GM13976 (cell line): ENCODE measurements around the gene NXNL2.

Experiments
- DNase-seq: peaks from one replicate; pipeline ENCODE4 v3.0.0; 2012; ENCODE audit warnings: low spot score
- in situ Hi-C: fragments of 300-500 bp; cut with MboI; formaldehyde crosslinking; loops from one replicate; pipeline ENCODE4 v1.12.0; 2022; ENCODE audit warnings: low sequenced_read_pairs, mixed read lengths, inconsistent platforms; ENCODE audit not compliant: unreplicated experiment
- TF ChIP-seq, protein P1 (sequence below): IDR thresholded peaks from 2 replicates; pipeline ENCODE4 v1.5.1; 2012; ENCODE audit warnings: borderline replicate concordance, mild to moderate bottlenecking; ENCODE audit not compliant: insufficient read depth; ENCODE audit errors: extremely low read depth, missing control alignments, control extremely low read depth

NXNL2 gene

DNA sequence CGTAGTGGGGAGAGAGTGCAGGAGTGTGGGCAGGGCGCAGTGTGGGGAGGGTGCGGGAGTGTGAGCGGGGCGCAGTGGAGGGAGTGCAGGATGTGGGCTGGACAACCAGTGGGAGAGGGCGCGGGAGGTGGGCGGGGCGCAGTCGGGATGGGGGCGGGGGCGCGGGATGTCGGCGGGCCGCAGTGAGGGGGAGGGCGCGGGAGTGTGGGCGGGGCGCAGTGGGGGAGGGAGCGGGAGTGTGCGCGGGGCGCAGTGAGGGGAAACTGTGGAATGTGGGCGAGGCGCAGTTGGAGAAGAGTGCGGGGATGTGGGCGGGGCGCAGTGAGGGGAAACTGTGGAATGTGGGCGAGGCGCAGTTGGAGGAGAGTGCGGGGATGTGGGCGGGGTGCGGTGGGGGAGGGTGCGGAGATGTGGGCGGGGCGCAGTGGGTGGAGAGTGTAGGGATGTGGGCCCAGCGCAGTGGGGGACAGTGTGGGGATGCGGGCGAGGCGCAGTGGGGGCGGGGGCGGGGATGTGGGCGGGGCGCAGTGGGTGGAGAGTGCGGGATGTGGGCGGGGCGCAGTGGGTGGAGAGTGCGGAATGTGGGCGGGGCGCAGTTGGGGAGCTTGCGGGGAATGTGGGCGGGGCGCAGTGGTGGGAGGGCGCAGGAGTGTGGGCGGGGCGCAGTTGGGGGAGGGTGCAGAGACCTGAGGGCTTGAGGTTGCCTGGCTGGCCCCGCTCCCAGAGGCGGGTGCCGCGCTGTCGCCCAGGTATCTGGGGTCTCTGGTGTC, at the start of gene NXNL2:
TSS of gene NXNL2 (plus strand) at position 723 of the 770 bp plus-strand sequence. CDS start 257 bp downstream, outside the sequence.
- TF ChIP-seq, protein P1, sequence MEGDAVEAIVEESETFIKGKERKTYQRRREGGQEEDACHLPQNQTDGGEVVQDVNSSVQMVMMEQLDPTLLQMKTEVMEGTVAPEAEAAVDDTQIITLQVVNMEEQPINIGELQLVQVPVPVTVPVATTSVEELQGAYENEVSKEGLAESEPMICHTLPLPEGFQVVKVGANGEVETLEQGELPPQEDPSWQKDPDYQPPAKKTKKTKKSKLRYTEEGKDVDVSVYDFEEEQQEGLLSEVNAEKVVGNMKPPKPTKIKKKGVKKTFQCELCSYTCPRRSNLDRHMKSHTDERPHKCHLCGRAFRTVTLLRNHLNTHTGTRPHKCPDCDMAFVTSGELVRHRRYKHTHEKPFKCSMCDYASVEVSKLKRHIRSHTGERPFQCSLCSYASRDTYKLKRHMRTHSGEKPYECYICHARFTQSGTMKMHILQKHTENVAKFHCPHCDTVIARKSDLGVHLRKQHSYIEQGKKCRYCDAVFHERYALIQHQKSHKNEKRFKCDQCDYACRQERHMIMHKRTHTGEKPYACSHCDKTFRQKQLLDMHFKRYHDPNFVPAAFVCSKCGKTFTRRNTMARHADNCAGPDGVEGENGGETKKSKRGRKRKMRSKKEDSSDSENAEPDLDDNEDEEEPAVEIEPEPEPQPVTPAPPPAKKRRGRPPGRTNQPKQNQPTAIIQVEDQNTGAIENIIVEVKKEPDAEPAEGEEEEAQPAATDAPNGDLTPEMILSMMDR = no peak
- DNase-seq = peak; percentile 43
- in situ Hi-C loops = no loop called here

- TF ChIP-seq, protein P1 = no peak
- in situ Hi-C loops = no loop called here
- no peak for DNase-seq
Observed at GRCh38 chr9:88488166-88488565, 46.8 kb upstream of the NXNL2 start.

DNA sequence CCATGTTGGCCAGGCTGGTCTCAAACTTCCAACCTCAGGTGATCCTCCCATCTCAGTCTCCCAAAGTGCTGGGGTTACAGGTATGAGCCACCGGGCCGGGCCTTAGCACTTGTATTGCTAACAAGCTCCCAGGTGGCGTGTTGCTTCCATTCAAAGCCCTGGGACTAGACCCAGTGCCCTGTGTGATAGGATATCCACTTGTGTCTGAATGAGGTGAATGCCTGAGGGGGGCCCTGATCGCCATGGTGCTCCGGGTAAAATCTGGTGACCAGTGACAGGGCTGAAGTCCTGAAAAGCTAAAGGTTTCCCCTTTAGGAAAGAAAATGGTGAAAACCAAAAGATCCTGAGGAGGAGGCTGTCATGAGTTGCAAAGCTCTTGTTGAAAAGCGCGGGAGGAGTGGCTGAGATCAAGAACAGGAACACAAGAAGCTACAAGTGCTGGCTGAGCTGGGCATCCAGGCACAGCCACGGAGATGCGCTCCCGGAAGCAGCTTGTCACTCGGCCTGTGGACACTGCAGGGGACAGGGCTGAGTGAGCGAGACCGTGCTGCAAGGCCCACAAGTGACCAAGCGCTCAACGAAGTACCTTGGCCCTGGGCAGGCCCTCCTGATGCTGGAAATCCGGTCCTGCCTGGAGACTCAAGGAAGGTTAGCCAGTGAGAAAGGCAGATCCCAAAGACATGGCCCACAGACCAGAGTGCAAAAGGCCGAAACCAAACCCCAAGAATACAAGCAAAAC, 39.8 kb upstream of the NXNL2 start:
- in situ Hi-C loops = no loop called here
- no peak for DNase-seq
- TF ChIP-seq, protein P1 = no peak

- DNase-seq = no peak
- TF ChIP-seq, protein P1 = no peak
- in situ Hi-C loops = no loop called here
Observed at GRCh38 chr9:88497224-88497623, 37.8 kb upstream of the NXNL2 start.

GRCh38 chr9:88498880-88499279, 36.1 kb upstream of the NXNL2 start:
- TF ChIP-seq, protein P1 = no peak
- DNase-seq = no peak
- in situ Hi-C loops = no loop called here

DNA sequence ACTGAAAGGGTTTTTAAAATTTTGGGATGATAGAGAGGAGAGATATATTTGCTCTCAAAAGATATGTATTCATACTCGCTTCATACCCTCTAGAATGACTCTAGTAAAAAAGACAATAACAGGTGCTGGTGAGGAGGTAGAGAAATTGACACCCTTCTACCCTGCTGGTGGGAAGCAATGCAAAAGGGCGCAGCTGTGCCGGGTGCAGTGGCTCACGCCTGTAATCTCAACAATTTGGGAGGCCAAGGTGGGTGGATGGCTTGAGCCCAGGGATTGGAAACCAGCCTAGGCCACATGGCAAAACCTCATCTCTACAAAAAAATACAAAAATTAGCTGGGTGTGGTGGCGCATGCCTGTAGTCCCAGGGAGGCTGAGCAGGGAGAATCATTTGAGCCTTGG, 33.9 kb upstream of the NXNL2 start:
- no peak for DNase-seq
- TF ChIP-seq, protein P1 = no peak
- in situ Hi-C loops = no loop called here
